GM12878 (cell line): ENCODE data around the gene NEB. TPM values are rescaled to one million over a fixed set of nuclear protein-coding genes. Genes with fewer than 3 reads are reported as not detected.
A peak's percentile ranks its signal among the peaks of the same experiment; 100 is the strongest.

Experiments used
- ATAC-seq: fragments of 200-7000 bp; cut with Tn5 transposase; 3 replicates; pipeline ENCODE4 v1.9.1; 2020; ENCODE audit warnings: mild to moderate bottlenecking, moderate library complexity
- BruUV-seq: library from RNA; stranded (reverse); fragments of 400-500 nt; replicated peaks from 2 replicates; lab custom pipeline; 2021; lab: Mats Ljungman, UMichigan
- CTCF ChIA-PET: fragments of 300-600 bp; sonication (Branson Sonifier 250); formaldehyde crosslinking; extraction: SDS; loops from one replicate; lab custom pipeline; 2021; ENCODE audit warnings: inconsistent platforms; lab: Yijun Ruan, JAX
- POLR2A ChIA-PET: fragments of 350-600 bp; formaldehyde crosslinking; extraction: SDS; loops from one replicate; lab custom pipeline; 2021; ENCODE audit warnings: inconsistent platforms; lab: Charles Lee
- RAD21 ChIA-PET: fragments of 300-600 bp; sonication (Branson Sonifier 250); formaldehyde crosslinking; loops from one replicate; lab custom pipeline; 2023; ENCODE audit warnings: antibody characterized with exemption; ENCODE audit not compliant: unreplicated experiment; lab: Charles Lee
- SMC1A ChIA-PET: fragments of 300-600 bp; sonication (Branson Sonifier 250); formaldehyde crosslinking; loops from one replicate; lab custom pipeline; 2023; ENCODE audit not compliant: unreplicated experiment, uncharacterized antibody; lab: Charles Lee
- DNase-seq: peaks from one replicate; pipeline ENCODE4 v3.0.0-alpha.2; 2011; ENCODE audit warnings: low read depth, low spot score
- FAIRE-seq: peaks from 3 replicates; lab custom pipeline; 2011; peaks lifted over from hg19 to GRCh38; lab: Jason Lieb, UNC
- H2AFZ ChIP-seq: 2 replicates; pipeline ENCODE4 v1.6.0; 2011; ENCODE audit warnings: low read depth, low read length, control low read depth; ENCODE audit not compliant: control insufficient read depth
- H3K27ac ChIP-seq: 2 replicates; pipeline ENCODE4 v1.5.1; 2011; ENCODE audit warnings: control low read depth; ENCODE audit not compliant: control insufficient read depth, insufficient read depth
- H3K27me3 ChIP-seq, 2 experiments: replicated peaks in 1 of 2; 2 replicates each; pipeline versions ENCODE4 v1.6.0 to v1.6.1; 2011; ENCODE audit warnings: low read length in 1 of 2; ENCODE audit not compliant: control insufficient read depth in 2 of 2, insufficient read depth in 2 of 2
- H3K36me3 ChIP-seq, 2 experiments: 2 replicates each; pipeline ENCODE4 v1.5.1; 2011; ENCODE audit warnings: low read length in 1 of 2; ENCODE audit not compliant: control insufficient read depth in 2 of 2, insufficient read depth in 2 of 2
- H3K4me1 ChIP-seq: 2 replicates; pipeline ENCODE4 v1.6.1; 2011; ENCODE audit warnings: mild to moderate bottlenecking, low read length, moderate library complexity, mixed read lengths; ENCODE audit not compliant: control insufficient read depth, insufficient read depth
- H3K4me2 ChIP-seq: 2 replicates; pipeline ENCODE4 v1.6.0; 2011; ENCODE audit warnings: control low read depth; ENCODE audit not compliant: control insufficient read depth, insufficient read depth
- H3K4me3 ChIP-seq: fragments of 200-600 bp; sonication (generic); 2 replicates; pipeline ENCODE4 v1.5.1; 2016
- H3K79me2 ChIP-seq: 2 replicates; pipeline ENCODE4 v1.6.0; 2011; ENCODE audit warnings: low read length; ENCODE audit not compliant: control insufficient read depth, insufficient read depth
- H3K9ac ChIP-seq: 2 replicates; pipeline ENCODE4 v1.8.0; 2011; ENCODE audit warnings: low read length, control low read depth, mixed read lengths; ENCODE audit not compliant: control insufficient read depth, insufficient read depth
- H3K9me3 ChIP-seq: replicated peaks from 3 replicates; pipeline ENCODE4 v1.5.1; 2011; ENCODE audit warnings: mild to moderate bottlenecking, low read length; ENCODE audit not compliant: control insufficient read depth, insufficient read depth
- H4K20me1 ChIP-seq: 2 replicates; pipeline ENCODE4 v1.6.0; 2011; ENCODE audit not compliant: control insufficient read depth, insufficient read depth
- BHLHE40 ChIP-seq, 2 experiments: fragments of 450-650 bp in 1 of 2; IDR thresholded peaks; 2 replicates each; pipeline ENCODE4 v1.6.1; 2011 to 2017; ENCODE audit warnings: low read depth in 2 of 2, borderline replicate concordance in 1 of 2, improper control_type of control experiment in 1 of 2, low read length in 1 of 2, mild to moderate bottlenecking in 1 of 2
- FOXM1 ChIP-seq: IDR thresholded peaks from 2 replicates; pipeline ENCODE4 v1.6.1; 2012; ENCODE audit warnings: low read depth, mild to moderate bottlenecking, inconsistent platforms, low read length, moderate library complexity
- IKZF2 ChIP-seq, 2 experiments: fragments of 450-650 bp; IDR thresholded peaks; 2 replicates each; pipeline ENCODE4 v1.6.1; 2017; ENCODE audit warnings: mild to moderate bottlenecking in 2 of 2, moderate library complexity in 2 of 2
- NR2F1 ChIP-seq: fragments of 450-650 bp; conservative IDR thresholded peaks from 2 replicates; pipeline ENCODE4 v1.6.1; 2017; ENCODE audit warnings: mild to moderate bottlenecking
- RAD21 ChIP-seq: IDR thresholded peaks from 2 replicates; pipeline ENCODE4 v1.6.1; 2011; ENCODE audit warnings: mild to moderate bottlenecking, low read depth, low read length, moderate library complexity; ENCODE audit not compliant: insufficient read depth
- SMC3 ChIP-seq: IDR thresholded peaks from 2 replicates; pipeline ENCODE4 v1.6.1; 2011; ENCODE audit warnings: low read length, improper control_type of control experiment, borderline replicate concordance
- SPI1 ChIP-seq: IDR thresholded peaks from 2 replicates; pipeline ENCODE4 v1.6.1; 2011; ENCODE audit warnings: low read depth, mild to moderate bottlenecking, low read length, moderate library complexity, borderline replicate concordance; ENCODE audit not compliant: insufficient read depth
- WGBS: methylation state at CpG from one replicate; pipeline ENCODE4 v1.1.6; 2016; ENCODE audit warnings: low lambda C conversion rate; ENCODE audit not compliant: insufficient replicate concordance, insufficient coverage; ENCODE audit errors: missing lambda C conversion rate; 5-methylcytosine and 5-hydroxymethylcytosine counted together
- in situ Hi-C: fragments of 300-500 bp; cut with MboI; formaldehyde crosslinking; loops from 9 replicates; pipeline ENCODE4 v1.14.3; 2018; ENCODE audit warnings: mixed read lengths
- intact Hi-C: fragments of 100-400 bp; cut with micrococcal nuclease; formaldehyde crosslinking; loops from one replicate; pipeline ENCODE4 v1.14.2; 2022; ENCODE audit not compliant: unreplicated experiment
- polyA plus RNA-seq, 11 experiments: library from polyadenylated mRNA; depleted of rRNA in 4 of 11; unstranded in 6 of 11; stranded (reverse) in 5 of 11; fragments of >200 nt; fragmentation: Nextera tagmentation in 4 of 11; fragmentation: Illumina TruSeq in 1 of 11; extraction: Ambion mirVana in 4 of 11; extraction: Trizol in 1 of 11; gene quantifications; 1 replicate in 1 of 11; 2 replicates in 10 of 11; pipeline versions ENCODE4 v1.2.1 to v1.2.3, GENCODE V29; 2011 to 2016; ENCODE audit warnings: inconsistent platforms in 2 of 11, missing spikeins in 2 of 11, low read depth in 1 of 11
- total RNA-seq, 4 experiments: library from RNA; depleted of rRNA in 3 of 4; stranded (reverse); fragments of >200 nt in 3 of 4; fragmentation: Illumina TruSeq in 1 of 4; extraction: Trizol in 1 of 4; gene quantifications; 2 replicates each; pipeline versions ENCODE4 v1.2.1 to v1.2.3, GENCODE V29; 2013 to 2021
- TF ChIP-seq, protein P1 (sequence below): fragments of 450-650 bp; IDR thresholded peaks from 2 replicates; pipeline ENCODE4 v1.6.1; 2017; ENCODE audit warnings: mild to moderate bottlenecking, moderate library complexity
- TF ChIP-seq, protein P2 (sequence below), 3 experiments: IDR thresholded peaks in 2 of 3; conservative IDR thresholded peaks in 1 of 3; 2 replicates each; pipeline ENCODE4 v1.5.1; 2011; ENCODE audit warnings: low read depth in 3 of 3, low read length in 3 of 3, mild to moderate bottlenecking in 3 of 3, control low read depth in 2 of 3, moderate library complexity in 2 of 3, inconsistent platforms in 1 of 3, mixed read lengths in 1 of 3; ENCODE audit not compliant: control insufficient read depth in 2 of 3, insufficient read depth in 1 of 3; ENCODE audit errors: extremely low read depth in 1 of 3
- TF ChIP-seq, protein P3 (sequence below): fragments of 450-650 bp; IDR thresholded peaks from 2 replicates; pipeline ENCODE4 v1.6.1; 2016; ENCODE audit warnings: mild to moderate bottlenecking, moderate library complexity, borderline replicate concordance

The NEB gene
- total and polyA plus RNA-seq, 10 of the 15 experiments (the other 5 are each of a cell fraction or from before 2014, with no cell fraction given): 0.04 to 0.77 (median 0.12) TPM

DNA sequence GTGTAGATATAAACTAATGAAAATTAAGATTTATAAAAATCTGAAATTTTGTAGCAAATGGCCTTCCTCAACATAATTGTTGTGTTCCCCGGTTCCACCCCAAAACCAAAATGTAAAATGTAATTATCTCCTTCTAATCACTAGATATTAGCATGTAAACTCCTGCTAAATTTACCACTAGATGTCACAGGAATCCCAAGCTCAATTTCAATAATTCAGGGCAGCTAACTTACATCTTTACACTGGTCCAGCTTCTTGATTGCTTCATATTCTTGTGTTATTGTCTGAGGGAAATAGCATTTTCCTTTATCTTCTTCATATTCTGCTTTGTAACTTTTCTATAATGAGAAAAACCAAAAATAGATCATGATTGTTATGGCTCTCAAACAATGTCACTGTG lies 42.6 kb downstream of the NEB start:
- Histone ChIP-seq H3K79me2 (no peaks in the 10 kb centered on the region), H3K36me3 (no peaks in the 10 kb centered on the region), H3K9ac (no peak overlapping the region), H3K27me3 (no peaks in the 10 kb centered on the region; a peak in 1 of 4 replicates), H3K4me1 (no peaks in the 10 kb centered on the region), H4K20me1 (no peaks in the 10 kb centered on the region), H3K4me2 (no peak overlapping the region), H2AFZ (no peak overlapping the region), H3K9me3 (no peaks in the 10 kb centered on the region), H3K27ac (no peak overlapping the region), H3K4me3 (no peak overlapping the region)
- WGBS: 89% methylated on average over 1 of the region's 1 CpG
- ATAC-seq (no peak), DNase-seq (no peak), FAIRE-seq (no peak)
- BruUV-seq: no TSS peak
- ChIA-PET POLR2A (no interaction called here), SMC1A (interaction anchor here (0.6 to 1.6 kb wide), 5 partner anchors 13 to 334 kb away, joined by 3 to 4 read pairs (median 3); no protein-coding TSS in a partner anchor), CTCF (interaction anchor here (0.6 kb wide), 2 partner anchors 294 to 334 kb away, joined by 3 read pairs; no protein-coding TSS in a partner anchor), RAD21 (no interaction called here)
- TF ChIP-seq IKZF2 (IDR thresholded peaks at IDR 0.05) (no peak), FOXM1 (no peak), RAD21 (peak; percentile 49), BHLHE40 (IDR thresholded peaks at IDR 0.05; ENCODE audit: borderline replicate concordance in 1 of 2, low read depth in 2 of 2, low read length in 1 of 2) (no peak), NR2F1 (no peak), SPI1 (no peak), SMC3 (peak; percentile 20; the same call in 1 of the 2 replicates)
- TF ChIP-seq, protein P1, sequence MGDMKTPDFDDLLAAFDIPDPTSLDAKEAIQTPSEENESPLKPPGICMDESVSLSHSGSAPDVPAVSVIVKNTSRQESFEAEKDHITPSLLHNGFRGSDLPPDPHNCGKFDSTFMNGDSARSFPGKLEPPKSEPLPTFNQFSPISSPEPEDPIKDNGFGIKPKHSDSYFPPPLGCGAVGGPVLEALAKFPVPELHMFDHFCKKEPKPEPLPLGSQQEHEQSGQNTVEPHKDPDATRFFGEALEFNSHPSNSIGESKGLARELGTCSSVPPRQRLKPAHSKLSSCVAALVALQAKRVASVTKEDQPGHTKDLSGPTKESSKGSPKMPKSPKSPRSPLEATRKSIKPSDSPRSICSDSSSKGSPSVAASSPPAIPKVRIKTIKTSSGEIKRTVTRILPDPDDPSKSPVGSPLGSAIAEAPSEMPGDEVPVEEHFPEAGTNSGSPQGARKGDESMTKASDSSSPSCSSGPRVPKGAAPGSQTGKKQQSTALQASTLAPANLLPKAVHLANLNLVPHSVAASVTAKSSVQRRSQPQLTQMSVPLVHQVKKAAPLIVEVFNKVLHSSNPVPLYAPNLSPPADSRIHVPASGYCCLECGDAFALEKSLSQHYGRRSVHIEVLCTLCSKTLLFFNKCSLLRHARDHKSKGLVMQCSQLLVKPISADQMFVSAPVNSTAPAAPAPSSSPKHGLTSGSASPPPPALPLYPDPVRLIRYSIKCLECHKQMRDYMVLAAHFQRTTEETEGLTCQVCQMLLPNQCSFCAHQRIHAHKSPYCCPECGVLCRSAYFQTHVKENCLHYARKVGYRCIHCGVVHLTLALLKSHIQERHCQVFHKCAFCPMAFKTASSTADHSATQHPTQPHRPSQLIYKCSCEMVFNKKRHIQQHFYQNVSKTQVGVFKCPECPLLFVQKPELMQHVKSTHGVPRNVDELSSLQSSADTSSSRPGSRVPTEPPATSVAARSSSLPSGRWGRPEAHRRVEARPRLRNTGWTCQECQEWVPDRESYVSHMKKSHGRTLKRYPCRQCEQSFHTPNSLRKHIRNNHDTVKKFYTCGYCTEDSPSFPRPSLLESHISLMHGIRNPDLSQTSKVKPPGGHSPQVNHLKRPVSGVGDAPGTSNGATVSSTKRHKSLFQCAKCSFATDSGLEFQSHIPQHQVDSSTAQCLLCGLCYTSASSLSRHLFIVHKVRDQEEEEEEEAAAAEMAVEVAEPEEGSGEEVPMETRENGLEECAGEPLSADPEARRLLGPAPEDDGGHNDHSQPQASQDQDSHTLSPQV: no peak
- TF ChIP-seq, protein P2, sequence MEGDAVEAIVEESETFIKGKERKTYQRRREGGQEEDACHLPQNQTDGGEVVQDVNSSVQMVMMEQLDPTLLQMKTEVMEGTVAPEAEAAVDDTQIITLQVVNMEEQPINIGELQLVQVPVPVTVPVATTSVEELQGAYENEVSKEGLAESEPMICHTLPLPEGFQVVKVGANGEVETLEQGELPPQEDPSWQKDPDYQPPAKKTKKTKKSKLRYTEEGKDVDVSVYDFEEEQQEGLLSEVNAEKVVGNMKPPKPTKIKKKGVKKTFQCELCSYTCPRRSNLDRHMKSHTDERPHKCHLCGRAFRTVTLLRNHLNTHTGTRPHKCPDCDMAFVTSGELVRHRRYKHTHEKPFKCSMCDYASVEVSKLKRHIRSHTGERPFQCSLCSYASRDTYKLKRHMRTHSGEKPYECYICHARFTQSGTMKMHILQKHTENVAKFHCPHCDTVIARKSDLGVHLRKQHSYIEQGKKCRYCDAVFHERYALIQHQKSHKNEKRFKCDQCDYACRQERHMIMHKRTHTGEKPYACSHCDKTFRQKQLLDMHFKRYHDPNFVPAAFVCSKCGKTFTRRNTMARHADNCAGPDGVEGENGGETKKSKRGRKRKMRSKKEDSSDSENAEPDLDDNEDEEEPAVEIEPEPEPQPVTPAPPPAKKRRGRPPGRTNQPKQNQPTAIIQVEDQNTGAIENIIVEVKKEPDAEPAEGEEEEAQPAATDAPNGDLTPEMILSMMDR (IDR thresholded peaks at IDR 0.05 in 2 of 3, conservative IDR thresholded peaks at IDR 0.05 in 1 of 3; ENCODE audit: control insufficient read depth in 2 of 3, extremely low read depth in 1 of 3, insufficient read depth in 1 of 3, low read depth in 3 of 3, low read length in 3 of 3): peak in 2 of 3 experiments; percentile 6 to 12; a peak in 1 of 6 replicates
- TF ChIP-seq, protein P3, sequence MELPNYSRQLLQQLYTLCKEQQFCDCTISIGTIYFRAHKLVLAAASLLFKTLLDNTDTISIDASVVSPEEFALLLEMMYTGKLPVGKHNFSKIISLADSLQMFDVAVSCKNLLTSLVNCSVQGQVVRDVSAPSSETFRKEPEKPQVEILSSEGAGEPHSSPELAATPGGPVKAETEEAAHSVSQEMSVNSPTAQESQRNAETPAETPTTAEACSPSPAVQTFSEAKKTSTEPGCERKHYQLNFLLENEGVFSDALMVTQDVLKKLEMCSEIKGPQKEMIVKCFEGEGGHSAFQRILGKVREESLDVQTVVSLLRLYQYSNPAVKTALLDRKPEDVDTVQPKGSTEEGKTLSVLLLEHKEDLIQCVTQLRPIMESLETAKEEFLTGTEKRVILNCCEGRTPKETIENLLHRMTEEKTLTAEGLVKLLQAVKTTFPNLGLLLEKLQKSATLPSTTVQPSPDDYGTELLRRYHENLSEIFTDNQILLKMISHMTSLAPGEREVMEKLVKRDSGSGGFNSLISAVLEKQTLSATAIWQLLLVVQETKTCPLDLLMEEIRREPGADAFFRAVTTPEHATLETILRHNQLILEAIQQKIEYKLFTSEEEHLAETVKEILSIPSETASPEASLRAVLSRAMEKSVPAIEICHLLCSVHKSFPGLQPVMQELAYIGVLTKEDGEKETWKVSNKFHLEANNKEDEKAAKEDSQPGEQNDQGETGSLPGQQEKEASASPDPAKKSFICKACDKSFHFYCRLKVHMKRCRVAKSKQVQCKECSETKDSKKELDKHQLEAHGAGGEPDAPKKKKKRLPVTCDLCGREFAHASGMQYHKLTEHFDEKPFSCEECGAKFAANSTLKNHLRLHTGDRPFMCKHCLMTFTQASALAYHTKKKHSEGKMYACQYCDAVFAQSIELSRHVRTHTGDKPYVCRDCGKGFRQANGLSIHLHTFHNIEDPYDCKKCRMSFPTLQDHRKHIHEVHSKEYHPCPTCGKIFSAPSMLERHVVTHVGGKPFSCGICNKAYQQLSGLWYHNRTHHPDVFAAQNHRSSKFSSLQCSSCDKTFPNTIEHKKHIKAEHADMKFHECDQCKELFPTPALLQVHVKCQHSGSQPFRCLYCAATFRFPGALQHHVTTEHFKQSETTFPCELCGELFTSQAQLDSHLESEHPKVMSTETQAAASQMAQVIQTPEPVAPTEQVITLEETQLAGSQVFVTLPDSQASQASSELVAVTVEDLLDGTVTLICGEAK: no peak
- intact Hi-C loops: no loop called here
- in situ Hi-C loops: no loop called here
